HG02885 (cell line): ENCODE data around the gene CEP131.

Experiments
- ATAC-seq: cut with Tn5 transposase; IDR thresholded peaks from one replicate; pipeline ENCODE4 v1.9.1; 2021; ENCODE audit warnings: mild to moderate bottlenecking; ENCODE audit not compliant: unreplicated experiment, poor library complexity

CEP131 gene

DNA sequence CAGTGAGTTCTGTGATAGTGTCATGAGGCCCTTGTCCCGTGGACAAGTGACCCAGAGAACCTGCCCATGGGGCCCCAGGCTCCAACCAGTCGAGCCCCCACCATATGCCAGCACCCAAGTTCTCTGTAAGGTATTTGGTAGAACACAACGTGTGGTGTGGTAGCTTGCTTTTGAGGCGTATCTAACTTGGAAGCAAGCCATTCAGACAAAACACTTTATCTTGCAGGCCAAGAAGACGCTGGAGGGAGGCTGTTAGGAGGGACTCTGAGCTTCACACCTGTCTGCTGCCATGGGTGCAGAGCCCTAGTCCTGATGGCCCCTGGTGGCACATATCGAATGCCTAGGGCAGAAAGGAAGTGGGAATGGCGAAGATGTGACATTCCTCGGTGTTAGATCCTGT lies 18.0 kb upstream of the CEP131 start:
- ATAC-seq, result no peak

DNA sequence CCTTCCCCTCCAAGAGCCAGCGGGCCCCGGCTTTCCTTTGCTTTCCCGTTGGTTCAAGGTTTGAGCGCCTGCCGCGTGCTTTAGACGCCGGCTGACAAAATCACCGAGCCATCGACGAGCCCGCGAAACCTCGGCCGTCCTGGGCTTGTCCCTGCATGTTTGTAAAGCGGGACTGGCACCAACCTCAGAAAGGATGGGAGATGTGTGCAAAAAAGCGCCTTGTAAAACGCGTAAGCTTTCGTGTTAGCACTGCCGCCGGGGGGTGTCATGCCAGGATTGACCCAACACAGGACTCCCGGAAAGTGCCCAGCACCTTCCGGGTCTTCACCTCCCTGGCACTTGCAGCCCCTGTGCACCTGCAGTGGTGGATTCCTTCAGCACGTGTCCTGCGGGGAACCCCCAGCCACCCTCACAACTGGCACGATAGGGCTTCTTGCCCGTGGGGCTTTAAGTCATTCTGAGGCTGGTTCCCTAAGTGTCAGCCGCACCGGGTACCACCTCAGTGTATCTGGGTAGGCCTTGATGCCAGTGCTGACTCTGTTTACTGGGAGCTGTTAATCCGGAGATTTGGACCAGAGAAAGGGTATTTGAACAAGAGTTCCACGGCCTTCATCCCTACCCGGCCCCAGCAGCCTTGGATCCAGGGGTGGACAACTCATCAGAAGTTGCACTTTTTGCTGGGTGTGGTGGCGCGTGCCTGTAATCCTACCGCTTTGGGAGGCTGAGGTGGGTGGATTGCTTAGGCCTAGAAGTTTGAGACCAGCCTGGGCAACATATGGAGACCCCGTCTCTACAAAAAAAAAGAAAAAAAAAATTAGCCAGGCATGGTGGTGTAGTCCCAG lies 17.2 kb upstream of the CEP131 start:
- ATAC-seq, result no peak

DNA sequence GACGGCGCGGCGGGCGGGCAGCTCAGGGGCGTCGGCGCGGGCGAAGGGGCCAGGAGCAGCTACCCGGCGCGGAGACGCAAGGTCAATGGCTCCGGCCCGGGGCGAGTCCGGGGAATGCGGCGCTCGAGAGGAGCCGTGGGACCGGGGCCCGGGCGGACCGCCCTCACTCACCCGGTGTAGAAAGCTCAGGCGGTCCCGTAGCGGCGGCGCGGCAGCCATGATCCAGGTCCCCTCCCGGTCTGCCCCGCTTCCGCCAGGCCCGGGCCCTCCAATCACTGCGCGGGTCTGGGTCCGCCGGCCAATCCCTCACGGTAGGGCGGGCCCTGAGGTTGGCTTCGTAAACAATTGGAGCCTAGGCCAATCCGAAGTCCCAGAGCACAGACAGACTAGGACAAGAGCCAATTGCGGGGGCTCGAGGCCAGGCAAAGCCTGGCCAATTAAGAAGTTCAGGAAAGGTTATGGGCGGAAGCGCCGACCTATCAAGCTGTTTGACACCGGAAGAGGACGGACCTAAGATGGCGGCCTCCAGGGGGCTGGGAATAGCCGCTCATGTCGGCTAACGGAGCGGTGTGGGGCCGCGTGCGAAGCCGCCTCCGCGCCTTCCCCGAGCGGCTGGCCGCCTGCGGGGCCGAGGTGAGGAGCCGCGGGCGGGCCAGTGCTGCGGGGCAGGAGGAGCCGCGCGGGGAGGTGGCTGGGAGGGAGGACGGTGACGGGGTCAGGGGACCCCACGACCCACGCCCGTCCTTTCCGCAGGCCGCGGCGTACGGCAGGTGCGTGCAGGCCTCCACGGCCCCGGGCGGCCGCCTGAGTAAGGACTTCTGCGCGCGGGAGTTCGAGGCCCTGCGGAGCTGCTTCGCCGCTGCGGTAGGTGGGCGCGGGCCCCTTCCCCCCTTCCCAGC lies 16.3 kb upstream of the CEP131 start, which contains the start of the genes NDUFAF8 and TEPSIN:
Gene NDUFAF8 (plus strand): TSS at position 504 of the 899 bp plus-strand sequence. CDS start 46 bp downstream, at position 550.
Gene TEPSIN (minus strand): TSS at position 241 of the 899 bp plus-strand sequence. CDS start 22 bp downstream, at position 219.
- peak; percentile 90 for ATAC-seq

DNA sequence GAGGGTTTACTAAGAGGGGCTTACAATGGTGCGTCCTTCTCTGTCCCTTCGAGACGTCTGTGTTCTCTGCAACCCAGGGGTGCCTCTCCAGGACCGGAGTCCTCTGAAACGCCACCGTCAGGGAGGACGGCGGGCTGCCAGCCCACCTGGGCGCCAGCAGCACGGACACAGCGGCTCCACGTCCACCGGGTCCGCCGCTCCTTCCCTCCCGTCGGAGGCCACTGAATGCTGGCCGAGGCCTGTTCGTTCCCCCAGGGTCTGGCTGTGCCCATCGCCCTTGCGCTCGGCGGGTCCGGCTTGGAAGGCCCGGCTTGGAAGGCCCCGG lies 15.7 kb upstream of the CEP131 start:
- ATAC-seq, result peak; percentile 1

DNA sequence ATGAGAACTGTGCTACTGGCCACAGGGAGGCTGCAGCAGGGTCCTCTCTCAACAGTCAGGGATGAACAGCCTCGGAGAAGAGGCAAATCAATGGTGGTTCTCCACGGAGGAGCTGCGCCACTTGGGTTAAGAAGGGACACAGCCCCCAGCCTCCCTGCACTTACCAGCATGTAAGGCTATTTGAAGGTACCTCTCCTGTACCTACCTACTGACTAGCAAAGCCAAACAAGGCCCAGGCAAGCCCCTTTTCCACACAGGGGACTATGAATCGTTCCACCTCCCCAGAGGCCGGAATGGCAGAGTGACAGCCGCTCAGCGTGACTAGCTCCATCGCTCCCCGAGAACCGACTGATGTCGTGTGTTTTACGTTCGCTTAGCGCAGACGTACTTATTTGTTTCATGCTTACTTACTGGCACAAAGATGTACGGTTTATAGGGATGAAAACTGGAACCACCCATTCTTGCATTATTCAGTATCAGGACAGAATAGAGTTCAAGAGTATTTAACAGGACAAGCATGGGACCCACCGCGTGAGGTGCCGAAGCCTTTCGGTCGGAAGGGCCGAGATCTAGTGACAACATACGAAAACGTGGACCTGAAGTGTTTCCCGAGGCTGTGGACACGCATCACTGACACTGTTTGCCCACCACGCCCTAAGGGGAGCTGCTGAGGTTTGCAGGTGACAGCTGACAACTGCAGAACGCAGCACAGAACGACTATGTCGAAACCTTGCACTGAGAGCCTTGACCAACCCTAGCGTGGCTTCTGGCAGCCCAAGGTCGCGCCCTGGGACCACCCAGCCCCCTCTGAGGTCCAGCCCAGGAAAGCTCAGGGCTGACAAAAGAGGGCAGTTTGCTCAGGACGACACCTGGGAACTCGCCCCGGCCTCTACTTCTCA lies 15.1 kb upstream of the CEP131 start:
- ATAC-seq, result no peak

DNA sequence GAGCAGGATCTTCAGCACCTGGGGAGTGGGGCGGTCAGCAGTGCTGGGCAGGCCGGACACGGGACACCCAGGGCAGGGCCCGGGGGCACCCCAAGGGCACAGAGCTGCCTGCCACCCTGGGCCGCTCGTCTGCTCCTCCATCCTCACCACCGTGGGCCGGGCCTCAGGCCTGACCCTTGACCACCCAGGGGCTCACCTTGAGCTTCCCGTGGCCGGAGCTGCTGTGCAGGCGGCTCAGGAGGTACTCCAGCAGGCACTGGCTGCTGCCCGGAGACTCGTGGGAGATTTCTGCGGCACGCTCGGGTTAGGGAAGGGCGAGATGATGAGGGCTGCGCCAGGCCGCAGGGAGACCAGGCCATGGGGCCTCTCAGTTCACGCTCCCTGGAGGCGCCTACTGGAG lies 14.0 kb upstream of the CEP131 start:
- ATAC-seq, result no peak

DNA sequence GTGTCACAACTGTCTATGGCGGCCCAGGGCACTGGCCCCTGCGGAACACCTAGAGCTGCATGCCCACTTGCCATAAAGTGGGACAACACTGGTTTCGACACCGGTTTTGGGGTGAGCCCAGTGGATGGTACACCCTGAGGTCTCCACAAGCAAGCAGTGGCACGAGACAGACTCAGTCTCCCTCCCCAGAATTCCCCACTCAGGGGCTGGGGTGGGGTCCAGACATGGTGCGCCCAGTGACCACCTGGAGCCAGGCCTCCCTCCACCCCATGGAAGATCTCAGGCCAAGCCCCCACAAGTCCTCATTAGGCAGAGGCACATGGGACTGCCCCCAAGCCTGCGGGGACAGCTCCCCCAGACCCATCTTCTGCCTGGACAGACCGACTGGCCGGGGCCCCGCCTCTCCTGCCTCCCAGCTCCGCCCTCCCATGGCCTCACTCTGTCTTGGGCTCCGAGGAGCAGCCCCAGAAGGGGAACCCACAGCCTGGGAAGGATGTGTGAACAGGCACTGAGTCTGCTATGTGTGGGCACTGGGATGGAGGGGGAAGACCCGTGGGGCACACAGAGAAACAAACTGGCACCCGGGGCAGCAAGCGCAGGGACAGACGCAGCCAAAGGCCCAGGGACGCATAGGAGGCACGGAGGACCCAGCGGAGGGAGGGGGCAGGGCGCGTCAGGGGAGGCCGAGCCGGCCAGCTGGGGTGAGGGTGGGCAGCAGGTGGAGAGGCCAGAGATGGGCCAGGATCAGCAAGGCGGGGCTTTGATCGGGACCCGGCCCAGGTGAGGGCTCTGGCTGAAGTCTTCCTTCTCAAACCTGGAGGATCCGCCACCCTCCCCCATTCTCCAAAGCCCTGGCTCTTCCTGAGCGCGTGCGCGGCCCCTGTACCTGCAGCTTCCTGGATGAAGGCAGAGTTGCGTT lies 13.3 kb upstream of the CEP131 start:
- ATAC-seq, result no peak

DNA sequence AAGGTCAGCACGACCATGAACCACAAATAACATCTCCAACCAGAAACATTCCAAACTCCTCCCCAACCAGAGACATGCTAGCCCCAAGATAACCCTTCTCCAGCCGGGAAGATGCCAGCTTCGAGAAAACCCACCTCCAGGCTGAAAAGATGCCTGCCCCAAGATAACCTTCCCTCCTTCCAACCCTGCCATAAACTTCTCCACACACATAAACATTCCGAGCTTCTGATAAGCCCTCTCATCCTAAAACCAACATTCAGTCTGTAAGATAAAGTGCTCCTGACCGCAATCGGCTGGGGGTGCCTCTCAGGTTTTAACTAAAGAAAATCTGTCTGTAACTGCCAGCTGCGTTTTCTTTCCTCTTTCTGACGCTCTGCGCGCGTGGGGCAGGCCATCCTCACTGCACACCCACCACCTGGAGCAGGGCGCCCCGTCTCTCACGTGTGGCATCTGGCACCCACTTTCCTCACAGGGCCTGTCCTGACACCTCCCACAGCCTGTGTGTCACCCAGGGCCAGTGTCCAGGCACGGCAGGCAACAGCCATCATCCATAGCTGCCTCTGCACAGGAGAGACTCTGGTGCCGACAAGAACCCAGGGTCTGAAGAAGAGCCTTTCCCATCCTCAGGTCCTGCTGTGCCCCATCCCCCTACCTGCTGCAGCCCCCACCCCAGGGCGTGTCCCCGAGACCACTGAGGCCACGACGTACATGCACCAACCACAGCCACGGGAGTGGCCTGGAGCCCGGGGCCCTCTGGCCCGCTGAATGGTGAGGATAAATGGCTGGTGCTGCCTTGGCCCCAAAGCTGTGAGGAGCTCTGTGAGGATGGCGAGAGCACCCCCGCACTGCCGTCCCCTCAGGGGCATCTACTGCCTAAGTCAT lies 12.4 kb upstream of the CEP131 start:
- no peak for ATAC-seq

DNA sequence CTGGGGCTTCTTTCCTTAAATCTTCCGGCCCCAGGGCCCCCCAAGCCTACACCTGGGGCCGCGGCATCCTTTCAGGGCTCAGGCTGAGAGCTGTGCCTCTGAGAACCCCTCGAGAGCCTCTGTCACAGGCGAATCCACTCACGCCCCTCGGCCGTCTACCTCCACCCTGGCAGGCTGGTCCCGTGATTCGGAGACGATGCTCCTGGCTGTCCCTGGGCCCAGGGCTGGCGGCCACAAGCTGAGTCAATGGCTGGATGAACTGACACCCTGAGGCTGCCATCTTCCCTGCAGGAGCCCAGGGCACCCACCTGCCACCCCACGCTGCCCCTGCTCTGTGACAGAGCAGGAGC lies 11.7 kb upstream of the CEP131 start:
- ATAC-seq, result no peak

DNA sequence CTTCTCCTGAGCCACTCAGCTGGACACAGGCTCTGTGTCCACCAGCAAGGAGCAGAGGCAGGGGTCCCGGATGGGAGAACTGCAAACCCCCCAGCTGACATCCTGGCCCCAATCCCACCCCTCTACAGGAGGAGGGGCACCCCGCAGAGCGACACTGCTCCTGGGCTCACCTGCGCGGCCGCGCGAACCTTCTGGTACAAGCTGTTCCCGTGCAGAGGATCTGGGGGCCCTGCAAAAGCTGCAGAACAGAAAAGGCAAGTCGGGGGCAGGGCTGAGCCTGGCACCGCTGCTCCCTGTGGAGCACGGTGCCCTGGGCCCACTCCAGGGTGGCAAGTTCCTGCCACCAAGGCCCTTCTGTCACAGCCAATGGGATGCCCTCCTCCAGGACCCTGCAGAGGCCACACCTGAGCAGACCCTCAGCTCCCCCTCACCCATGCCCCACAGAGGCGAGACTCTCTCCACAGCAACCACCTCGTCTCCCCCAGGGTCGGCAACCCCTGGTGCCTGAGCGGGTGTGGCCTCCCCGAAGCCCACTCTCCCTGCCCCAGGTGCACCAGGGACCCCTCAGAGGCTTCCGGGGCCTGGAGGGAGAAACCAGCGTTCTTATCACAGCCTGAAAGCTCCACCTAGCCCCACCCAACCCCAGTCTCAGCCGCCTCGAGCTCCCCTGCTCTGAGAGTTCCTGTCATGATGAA lies 11.2 kb upstream of the CEP131 start:
- no peak for ATAC-seq

DNA sequence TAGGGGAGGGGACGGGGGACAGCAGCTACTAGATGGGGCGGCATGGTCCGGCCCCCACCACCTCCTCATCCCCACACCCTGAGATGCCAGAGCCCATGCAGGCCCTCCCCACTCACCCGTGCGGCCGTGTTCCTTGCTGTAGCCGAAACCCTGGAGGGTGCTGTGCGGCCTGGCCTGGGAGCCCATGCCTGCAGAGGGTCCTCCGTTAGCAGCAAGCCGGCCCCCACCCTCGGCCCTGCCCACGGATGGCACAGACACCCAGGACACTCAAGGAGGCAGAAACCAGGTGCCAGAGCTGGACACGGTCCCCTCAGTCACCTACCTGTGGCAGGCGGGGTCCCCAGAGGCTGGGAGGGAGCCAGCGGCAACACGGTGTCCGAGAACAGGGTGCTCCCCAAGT lies 10.6 kb upstream of the CEP131 start:
- ATAC-seq, result no peak

DNA sequence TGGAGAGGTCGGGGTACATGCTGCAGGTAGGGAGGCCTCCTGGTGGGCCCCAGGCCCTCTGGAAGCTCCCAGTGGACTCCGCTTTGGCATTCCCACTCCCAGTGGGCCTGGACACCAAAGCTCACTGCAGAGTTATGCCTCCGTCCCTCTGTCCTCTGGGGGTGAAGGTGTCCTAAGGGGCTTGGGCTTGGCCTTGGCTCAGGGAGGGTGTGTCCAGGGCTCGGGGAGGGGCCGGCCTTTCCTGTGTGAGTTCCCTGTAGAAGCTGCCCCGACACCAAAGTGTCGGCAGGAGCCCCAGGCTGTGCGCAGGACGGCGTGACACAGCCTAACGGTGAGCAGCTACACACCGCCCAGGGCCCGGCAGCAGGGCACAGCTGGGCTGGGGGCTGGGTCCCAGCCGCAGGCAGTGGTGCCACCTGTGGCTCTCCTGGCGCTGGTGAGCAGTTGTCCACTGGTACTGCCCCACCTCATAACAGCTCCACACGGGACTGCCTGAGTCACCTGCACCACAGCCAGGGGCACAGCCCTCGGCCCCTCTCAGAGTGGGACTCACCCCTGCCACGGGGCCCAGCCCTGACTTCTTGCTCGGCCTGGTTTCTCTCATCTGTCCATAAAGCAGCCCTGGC lies 10.0 kb upstream of the CEP131 start:
- no peak for ATAC-seq

DNA sequence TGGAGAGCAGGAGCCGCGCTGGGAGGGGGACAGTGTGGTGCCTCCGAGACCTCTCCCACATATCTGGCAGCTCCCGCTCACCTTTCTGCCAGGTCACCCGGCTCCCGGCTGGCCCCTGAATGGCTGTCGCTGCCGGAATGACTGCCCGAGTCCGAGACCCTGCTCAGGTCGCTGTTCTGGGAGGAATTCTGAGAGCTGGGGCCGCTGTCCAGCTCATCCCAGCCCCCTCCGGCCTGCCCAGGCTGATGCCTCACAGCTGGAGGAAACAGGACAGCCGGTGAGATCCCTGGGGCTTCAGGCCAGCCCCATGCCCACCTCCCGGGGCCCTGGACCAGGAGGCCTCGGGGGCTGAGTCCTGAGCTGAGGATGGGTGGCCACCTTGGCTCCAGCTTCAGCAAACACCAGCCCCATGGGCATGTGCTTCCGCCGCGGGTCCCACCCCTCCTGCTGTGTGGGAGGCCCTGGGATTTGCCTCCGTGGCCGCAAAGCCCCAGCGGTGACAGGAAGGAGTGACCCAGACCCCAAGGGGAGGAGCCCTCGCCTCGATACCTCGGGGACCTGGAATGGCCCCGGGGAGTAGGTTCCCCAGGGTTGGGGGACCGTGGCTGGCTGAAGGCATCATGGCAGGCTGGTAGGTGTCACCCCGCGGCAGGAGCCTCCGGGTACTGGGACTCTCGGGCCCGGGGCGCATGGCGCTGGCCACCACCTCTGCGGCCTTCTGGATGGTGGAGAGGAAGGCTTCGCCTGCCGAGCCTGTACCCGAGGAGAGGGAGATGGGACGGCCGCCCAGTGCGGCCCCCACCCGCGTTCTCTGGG lies 9.2 kb upstream of the CEP131 start:
- no peak for ATAC-seq

DNA sequence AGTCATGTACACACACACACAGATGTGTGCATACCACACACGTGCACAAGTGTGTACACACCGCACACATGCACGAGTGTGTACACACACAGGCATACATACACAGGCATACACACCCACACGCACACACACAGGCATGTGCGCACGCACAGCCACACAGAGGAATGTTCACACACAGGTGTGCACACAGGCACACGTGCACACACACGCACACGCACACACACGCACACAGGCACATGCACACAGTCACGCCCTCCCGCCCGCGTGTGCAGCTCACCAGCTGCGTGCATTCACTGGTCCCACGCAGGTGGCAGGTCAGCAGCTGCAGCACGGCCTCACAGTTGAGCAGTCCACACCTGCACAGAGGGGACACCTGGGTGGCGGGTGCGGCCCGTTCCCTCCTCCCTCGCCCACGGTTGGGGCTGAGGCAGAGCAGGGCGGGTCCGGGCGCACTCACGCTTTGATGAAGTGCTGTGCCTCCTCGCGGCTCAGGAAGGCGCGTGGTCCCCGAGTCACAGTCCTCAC lies 8.4 kb upstream of the CEP131 start:
- no peak for ATAC-seq

DNA sequence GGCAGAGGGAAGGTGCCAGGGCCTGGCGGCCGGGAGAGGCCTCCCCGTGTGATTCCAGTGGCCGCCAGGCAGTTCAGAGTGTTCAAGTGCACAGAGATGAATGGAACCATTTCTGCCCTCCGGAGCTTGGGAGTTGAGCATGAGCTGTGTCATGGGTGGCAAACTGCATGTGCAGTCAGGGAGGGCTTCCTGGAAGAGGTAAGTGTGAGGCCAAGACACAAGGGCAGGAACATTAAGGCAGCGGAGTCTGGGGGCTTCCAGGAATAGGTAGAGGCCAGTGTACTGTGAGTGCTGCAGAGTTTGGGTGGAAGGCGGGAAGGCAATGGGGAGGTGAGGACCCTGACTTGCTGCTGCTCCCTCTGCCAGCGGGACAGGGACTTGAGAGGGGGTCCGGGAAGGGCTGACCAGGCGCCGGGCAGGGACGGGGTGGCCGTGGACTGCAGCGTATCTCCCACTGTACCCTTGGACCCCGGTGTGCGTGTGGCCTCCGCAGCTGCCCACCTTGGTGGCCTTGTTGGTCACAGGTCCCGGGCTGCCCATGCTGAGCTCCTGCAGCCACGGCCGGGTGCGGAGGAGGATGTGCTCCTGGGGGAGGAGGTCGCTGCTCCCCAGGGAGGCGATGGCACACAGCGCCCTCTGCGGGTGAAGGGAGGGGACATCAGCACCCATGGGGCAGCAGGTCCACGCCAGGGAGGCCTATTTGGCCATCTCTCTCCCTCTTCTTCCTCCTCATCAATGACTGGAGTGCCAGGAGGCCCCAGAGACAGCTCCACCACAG lies 7.5 kb upstream of the CEP131 start:
- ATAC-seq, result no peak

DNA sequence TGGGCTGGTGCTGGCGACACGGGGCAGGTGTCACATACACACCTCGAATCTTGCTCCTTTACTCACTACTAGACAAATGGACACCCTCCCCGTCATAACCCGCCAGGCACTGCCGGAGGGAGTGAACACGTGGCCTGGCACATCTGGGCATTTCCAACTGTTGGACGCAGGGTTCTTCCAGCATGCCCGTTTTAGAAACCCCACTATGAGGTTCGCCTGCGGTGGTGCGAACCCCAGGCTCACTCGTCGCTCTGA lies 6.8 kb upstream of the CEP131 start:
- no peak for ATAC-seq
